Rectal smooth muscle tissue (tissue), 1 donor: ENCODE measurements around the gene SLC9A8.
A peak's percentile ranks its signal among the peaks of the same experiment; 100 is the strongest.

Experiments
- H3K27ac ChIP-seq: one replicate; pipeline ENCODE4 v1.7.0; 2013; ENCODE audit warnings: low read depth, low read length, inconsistent platforms
- H3K27me3 ChIP-seq: one replicate; pipeline ENCODE4 v1.7.0; 2013; ENCODE audit warnings: low read length; ENCODE audit not compliant: control insufficient read depth, insufficient read depth
- H3K36me3 ChIP-seq: one replicate; pipeline ENCODE4 v1.7.0; 2013; ENCODE audit warnings: low read length; ENCODE audit not compliant: control insufficient read depth, insufficient read depth
- H3K4me1 ChIP-seq: one replicate; pipeline ENCODE4 v1.7.0; 2013; ENCODE audit warnings: low read length; ENCODE audit not compliant: control insufficient read depth, insufficient read depth
- H3K4me3 ChIP-seq: one replicate; pipeline ENCODE4 v1.7.0; 2013; ENCODE audit warnings: low read length
- H3K9ac ChIP-seq: one replicate; pipeline ENCODE4 v1.7.0; 2013; ENCODE audit warnings: low read length

SLC9A8 gene

DNA sequence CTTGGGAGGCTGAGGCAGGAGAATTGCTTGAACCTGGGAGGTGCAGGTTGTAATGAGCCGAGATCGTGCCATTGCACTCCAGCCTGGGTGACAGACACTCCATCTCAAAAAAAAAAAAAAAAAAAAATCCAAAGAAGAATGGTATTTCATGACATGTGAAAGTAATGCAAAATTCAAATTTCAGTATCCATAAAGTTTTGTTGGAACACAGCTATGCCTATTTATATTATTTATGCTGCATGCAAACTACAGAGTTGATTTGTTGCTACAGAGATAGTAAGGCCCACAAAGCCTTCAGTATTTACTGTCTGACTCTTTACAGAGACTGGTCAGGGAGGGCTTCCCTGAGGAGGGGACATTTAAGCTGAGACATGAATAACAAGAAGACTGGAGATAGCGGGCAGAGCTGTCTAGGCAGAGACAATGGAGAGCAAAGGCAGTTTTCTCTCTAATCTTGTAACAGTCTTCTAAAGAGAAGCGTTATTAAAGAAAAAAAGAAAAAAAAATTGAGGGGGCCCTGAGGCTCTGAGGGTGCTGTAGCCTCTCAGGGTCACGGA lies 2.7 kb upstream of the SLC9A8 start:
- Histone ChIP-seq H3K4me3 (no peak overlapping the region), H3K36me3 (peaks cover under 1% of the 10 kb centered on the region), H3K9ac (no peak overlapping the region), H3K27me3 (no peaks in the 10 kb centered on the region), H3K27ac (no peak overlapping the region), H3K4me1 (peaks cover 6% of the 10 kb centered on the region)

DNA sequence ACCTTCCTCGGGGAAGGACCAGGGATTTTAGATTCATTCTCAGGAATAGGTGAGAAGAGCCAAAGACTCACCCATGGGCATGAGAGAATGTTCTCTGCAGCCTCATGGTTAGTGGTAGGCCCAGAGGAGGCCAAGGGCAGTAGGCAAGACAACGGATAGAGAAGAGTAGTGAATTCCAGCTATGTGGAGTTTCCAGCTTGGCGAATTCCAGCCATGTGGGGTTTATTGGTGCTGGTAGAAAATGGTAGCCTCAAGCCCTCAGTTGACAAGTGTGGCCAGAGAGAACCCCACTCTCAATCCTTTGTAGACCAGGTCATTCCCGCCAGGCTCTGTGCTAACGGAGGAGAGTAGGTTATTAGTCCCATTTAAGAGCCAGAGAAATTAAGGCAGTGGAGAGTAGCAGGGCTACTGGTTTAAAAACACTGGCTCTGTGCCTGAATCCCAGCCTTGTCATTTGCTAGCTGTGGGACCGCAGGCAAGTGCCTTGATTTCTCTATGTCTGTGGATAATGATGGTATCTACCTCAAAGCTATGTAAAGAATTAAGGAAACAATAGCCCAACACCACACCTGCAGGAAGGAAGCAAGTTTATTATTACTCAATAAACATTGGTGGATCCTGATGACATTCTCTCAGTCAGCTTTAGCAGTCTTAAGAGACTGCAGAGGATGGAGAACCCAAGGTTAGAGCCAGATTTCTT lies 2.0 kb upstream of the SLC9A8 start:
- peaks cover 6% of the 10 kb centered on the region for H3K4me1 ChIP-seq
- no peaks in the 10 kb centered on the region for H3K27me3 ChIP-seq
- H3K27ac ChIP-seq = no peak overlapping the region
- peaks cover 4% of the 10 kb centered on the region for H3K36me3 ChIP-seq
- no peak overlapping the region for H3K4me3 ChIP-seq
- H3K9ac ChIP-seq = no peak overlapping the region

DNA sequence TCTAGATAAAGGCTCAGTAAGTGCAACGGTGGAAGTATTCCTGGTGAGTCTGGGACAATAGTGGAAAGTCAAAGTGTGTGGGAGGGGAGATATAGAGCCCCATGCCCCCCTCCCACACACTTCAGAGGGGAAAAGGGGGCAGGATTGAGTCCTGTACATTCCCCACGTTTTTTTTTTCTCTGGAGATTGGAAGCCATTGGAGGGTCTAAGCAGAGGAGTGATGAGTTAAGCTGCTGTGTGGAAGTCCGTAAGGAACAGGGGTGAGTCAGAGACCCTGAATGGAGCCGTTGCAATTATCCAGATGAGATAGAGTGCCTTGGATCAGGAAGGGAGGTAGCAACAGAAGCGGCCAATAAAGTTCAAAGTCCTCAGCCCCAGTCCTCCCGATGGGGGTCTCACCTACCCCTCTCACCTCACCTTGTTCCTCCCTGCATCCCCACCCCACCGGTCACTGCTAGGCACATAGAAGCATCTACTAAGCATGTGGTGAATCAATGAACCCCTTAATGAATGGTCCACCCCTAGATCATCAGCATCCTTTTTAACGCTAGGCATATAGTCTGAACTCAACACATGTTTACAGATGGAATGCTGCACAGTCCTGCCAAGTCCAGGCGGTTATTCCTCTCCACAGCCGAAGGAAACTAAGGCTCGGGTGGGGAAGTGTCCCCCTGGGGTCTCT lies 662 bp upstream of the SLC9A8 start:
- Histone ChIP-seq H3K9ac (peak overlapping the region; percentile 25), H3K4me1 (peaks cover 6% of the 10 kb centered on the region), H3K27me3 (no peaks in the 10 kb centered on the region), H3K36me3 (peaks cover 4% of the 10 kb centered on the region), H3K27ac (peak overlapping the region; percentile 84), H3K4me3 (peak overlapping the region; percentile 77)

DNA sequence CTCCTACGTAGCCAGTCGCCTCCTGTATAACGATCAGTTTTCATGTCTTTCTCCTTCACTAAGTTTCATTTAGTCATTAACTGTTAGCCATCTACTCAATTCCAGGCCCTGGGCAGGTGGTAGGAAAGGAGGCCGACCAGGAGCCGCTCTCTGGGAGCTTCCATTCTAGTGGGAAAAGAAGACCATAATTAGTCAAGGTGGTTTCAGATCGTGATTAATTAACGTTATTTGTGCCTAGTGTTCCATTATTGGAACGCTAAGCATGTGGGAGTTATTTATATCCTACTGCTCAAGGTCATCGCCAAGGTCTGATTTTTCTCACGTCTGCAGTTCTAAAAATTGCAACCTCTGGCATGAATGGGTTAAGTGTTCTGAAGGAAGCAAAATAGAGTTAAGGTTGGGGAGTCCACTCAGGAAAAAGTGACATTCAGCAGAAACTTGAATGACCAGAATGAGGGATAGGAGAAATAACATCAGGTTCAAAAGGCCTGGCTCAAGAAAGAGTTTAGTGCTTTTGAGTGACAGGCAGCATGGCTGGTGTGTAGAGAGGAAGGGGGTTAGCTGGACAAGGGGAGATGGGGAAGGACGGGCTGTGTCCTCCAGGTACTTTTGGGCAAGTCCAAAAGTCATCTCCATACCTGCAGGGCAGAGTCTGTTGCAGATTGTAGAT lies 812 bp downstream of the SLC9A8 start:
- Histone ChIP-seq H3K36me3 (peaks cover 4% of the 10 kb centered on the region), H3K4me3 (peak overlapping the region; percentile 77), H3K4me1 (peaks cover 6% of the 10 kb centered on the region)

DNA sequence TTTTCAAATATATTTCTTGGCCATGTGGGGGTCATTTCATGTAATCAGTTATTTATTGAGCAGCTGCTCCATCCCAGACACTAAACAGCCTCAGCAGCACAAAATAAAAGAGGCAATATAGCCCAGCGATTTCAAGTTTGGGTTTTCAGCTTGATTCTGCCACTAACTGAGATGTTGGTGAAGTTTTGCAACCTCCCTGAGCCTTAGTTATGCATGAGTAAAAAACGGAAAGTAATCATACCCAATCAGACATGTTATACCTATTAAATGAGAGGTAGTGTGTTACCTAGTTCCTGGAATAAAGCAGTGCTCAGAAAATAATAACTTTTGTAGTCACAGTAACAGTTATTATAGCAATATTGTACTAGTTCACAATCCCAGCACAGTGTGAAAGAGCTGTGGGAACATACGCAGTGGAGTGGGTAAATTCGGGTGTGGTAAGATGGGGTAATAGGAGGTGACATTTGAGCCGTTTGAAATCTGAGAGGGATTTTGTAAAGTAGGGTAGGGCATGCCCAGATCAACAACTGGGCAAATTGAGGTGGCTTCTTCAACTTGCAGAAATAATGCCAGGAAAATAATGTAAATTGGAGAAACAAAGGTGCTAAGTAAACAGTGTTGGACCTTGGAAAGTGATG lies 1.5 kb downstream of the SLC9A8 start:
- no peaks in the 10 kb centered on the region for H3K27me3 ChIP-seq
- H3K4me3 ChIP-seq = no peak overlapping the region
- peaks cover 5% of the 10 kb centered on the region for H3K36me3 ChIP-seq
- H3K27ac ChIP-seq = no peak overlapping the region
- H3K4me1 ChIP-seq = peaks cover 6% of the 10 kb centered on the region
- H3K9ac ChIP-seq = no peak overlapping the region

More for the DNA sequence above, 812 bp downstream of the SLC9A8 start:
- Histone ChIP-seq H3K27me3 (no peaks in the 10 kb centered on the region), H3K27ac (peak overlapping the region; percentile 84), H3K9ac (peak overlapping the region; percentile 98)

DNA sequence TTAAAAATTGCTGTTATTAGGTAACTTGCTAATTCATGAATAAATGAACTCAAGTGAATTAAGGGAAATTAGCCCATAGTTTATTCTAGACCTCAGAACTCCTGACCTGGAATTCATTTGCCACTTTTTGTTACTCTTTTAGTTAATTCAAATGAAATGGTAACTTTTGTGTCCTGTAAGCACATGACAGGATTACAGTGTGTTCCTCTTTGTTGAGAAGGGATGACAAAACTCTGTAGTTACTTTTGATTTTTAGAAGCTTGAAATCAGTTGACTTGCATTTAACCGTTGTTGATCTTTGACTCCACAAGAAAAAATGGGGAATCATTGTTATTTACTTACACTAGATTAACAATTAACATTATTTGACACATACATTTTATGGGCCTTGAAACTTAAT lies 6.2 kb downstream of the SLC9A8 start:
- no peak overlapping the region for H3K27ac ChIP-seq
- H3K4me1 ChIP-seq = peaks cover 3% of the 10 kb centered on the region
- no peak overlapping the region for H3K4me3 ChIP-seq
- H3K27me3 ChIP-seq = no peaks in the 10 kb centered on the region
- no peak overlapping the region for H3K9ac ChIP-seq
- peaks cover 8% of the 10 kb centered on the region for H3K36me3 ChIP-seq

DNA sequence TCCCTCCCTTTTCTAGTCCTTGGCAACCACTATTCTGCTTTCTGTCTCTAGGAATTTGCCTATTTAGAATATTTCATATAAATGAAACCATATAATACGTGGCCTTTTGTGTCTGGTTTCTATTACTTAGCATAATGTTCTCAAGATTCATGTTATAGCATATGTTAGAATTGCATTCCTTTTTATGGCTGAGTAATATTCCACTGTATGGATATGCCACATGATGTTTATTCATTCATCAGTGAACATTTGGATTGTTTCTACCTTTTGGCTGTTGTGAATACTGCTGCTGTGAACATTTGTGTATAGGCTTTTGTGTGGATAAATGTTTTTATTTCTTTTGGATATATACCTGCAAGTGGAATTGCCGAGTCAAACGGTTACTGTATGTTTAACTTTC lies 7.1 kb downstream of the SLC9A8 start:
- Histone ChIP-seq H3K4me1 (peaks cover 3% of the 10 kb centered on the region), H3K9ac (no peak overlapping the region), H3K27ac (no peak overlapping the region), H3K27me3 (no peaks in the 10 kb centered on the region), H3K36me3 (peaks cover 8% of the 10 kb centered on the region), H3K4me3 (no peak overlapping the region)

DNA sequence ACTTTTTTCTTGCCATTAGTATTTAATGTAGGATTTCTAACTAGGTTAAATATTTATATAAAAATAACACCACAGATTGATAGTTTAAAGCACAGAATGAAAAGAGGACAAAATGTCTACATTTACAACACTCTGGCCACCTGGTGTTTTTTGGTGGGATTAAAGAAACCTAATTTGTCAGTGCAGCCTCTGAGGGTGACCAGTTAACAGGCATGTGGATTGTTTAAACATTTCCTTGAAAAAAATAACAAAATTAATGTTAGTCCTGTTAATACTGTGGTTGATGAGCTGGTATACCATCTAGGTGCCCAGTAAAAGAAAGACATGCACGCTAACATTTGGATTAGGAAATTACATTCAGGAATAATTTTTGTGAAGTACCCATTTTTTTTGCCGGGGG lies 8.8 kb downstream of the SLC9A8 start:
- H3K27ac ChIP-seq = no peak overlapping the region

DNA sequence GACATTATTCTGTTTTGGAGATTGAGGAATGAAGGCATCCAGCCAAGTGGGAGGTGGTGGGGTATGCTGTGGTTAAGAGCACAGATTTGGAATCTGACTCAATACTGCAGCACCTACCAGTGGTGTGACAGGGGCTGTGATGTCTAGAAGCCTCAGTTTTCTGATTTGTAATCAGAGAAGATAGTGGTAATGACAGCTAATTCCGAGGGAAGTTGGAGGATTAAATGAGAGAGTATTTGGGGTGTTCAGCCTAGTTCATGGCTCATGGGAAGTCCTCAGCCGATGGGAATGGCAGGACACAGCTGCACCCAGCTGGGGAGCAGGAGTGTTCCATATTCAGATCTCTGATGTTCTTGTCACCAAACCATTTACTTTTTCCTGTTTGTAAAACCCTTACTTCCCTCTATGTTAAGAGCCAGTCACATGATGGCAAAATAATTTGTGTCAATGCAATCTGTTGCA lies 9.3 kb downstream of the SLC9A8 start:
- H3K36me3 ChIP-seq = peaks cover 4% of the 10 kb centered on the region
- H3K4me3 ChIP-seq = no peak overlapping the region
- no peak overlapping the region for H3K9ac ChIP-seq
- no peak overlapping the region for H3K27ac ChIP-seq
- peaks cover 3% of the 10 kb centered on the region for H3K4me1 ChIP-seq
- H3K27me3 ChIP-seq = no peaks in the 10 kb centered on the region

More for the DNA sequence above, 8.8 kb downstream of the SLC9A8 start:
- Histone ChIP-seq H3K9ac (no peak overlapping the region), H3K36me3 (peaks cover 4% of the 10 kb centered on the region), H3K4me1 (peaks cover 3% of the 10 kb centered on the region), H3K4me3 (no peak overlapping the region), H3K27me3 (no peaks in the 10 kb centered on the region)

DNA sequence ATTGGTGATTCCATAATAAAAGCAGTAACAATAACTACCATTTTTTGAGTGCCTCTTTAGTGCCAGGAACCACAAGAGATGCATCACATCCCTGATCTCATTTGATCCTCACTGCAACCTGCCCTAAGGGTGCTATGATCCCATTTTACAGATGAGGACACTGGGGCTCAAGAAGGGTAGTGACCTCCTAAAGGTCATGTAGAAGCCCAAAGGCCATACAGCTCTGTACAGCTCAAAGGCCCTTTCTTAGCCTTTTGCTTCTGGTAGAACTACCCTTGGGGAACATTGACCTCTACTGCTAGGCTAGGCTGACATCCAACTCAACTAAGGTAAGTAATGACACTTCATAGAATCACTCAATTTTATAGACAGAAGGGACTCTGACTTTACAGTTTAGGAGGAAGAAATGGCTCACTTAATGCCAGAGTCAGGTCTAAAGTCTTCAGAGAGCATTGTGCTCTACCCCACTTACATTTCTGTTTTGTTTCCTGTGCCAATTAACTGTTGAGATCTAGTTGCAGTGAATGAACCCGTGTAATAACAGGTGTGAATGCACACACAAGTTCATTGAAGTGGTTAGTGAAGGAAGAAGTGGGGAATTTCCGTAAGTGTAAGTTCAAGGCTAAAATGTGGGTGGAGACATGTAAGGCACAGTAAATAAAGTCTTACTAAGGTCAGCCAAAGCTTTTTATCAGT lies 10.7 kb downstream of the SLC9A8 start:
- no peaks in the 10 kb centered on the region for H3K27me3 ChIP-seq
- peaks cover 3% of the 10 kb centered on the region for H3K4me1 ChIP-seq
- H3K36me3 ChIP-seq = peaks cover 4% of the 10 kb centered on the region
- H3K27ac ChIP-seq = no peak overlapping the region
- no peak overlapping the region for H3K9ac ChIP-seq
- H3K4me3 ChIP-seq = no peak overlapping the region

DNA sequence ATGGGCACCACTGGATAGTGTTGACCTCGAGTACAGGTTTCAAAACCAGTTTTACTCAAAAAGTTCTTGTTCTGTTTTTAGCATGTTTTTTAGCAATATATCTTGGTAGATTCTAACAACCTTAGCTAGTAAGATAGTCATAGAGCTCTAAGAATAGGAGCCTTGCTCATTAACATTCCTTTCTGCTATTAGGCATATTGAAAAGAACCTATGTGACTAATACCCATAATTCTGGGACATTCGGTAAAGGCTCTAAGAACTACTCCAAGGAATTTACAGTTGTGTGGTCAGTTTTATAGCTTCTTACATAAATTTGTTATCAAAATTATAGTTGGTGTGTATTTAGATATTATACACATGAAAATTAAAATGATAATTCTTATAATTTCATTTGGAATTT lies 11.6 kb downstream of the SLC9A8 start:
- H3K36me3 ChIP-seq = peaks cover 3% of the 10 kb centered on the region
- no peak overlapping the region for H3K27ac ChIP-seq
- H3K4me3 ChIP-seq = no peak overlapping the region

More for the DNA sequence above, 11.6 kb downstream of the SLC9A8 start:
- Histone ChIP-seq H3K9ac (no peak overlapping the region), H3K4me1 (peaks cover 3% of the 10 kb centered on the region), H3K27me3 (no peaks in the 10 kb centered on the region)
